GM18499 (cell line): ENCODE data around the gene PLD6.
"Not testable (repeated sequence)": the region's sequence is repeated elsewhere in the genome, so short reads cannot be mapped to it uniquely, and the experiment has no call there.

Experiments
- ATAC-seq: cut with Tn5 transposase; IDR thresholded peaks from one replicate; pipeline ENCODE4 v1.9.1; 2021; ENCODE audit warnings: moderate number of reproducible peaks; ENCODE audit not compliant: insufficient read depth, unreplicated experiment

Gene PLD6

DNA sequence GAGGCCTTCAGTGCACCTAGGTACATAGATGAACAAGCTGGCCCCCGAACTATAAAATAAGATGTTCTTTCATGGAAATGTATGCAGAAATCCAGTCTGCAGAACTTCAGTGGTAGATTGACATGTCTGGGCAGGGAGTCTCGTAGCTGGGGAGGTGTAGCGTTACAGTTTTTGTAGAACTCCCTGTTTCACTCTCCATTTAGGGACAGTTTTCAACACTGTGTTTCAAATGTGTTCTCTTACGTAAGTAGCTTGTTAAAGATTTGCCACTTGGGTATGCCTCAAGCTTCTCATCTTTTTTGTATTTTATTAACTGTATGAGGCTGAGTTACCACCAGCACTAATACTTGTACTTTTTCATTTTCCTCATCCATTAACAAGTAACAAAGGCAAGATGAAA is 46.6 kb downstream of the PLD6 start:
- ATAC-seq = no peak

DNA sequence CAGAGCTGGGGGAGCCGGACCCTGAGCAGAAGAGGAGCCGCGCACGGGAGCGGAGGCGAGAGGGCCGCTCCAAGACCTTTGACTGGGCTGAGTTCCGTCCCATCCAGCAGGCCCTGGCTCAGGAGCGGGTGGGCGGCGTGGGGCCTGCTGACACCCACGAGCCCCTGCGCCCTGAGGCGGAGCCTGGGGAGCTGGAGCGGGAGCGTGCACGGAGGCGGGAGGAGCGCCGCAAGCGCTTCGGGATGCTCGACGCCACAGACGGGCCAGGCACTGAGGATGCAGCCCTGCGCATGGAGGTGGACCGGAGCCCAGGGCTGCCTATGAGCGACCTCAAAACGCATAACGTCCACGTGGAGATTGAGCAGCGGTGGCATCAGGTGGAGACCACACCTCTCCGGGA is 47.6 kb downstream of the PLD6 start:
- ATAC-seq = not testable (repeated sequence)

DNA sequence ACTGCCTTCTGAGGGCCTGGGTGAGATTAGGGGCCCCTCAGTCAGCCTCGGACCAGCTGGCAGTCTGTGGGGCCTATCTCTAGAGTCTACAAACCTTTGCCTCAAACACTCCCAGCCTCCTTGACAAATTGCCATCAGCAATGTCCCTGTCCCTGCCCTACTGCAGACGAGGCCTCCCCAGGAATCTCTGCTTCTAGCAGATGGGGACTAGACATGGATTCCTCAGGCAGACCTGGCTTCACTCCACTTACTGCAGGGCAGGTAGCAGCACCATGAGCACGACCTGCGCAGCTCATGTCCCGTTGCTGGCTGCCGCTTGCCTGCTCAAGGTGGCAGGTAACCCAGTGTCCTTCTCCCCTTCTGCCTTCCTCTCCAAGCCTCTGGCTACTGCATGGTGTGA is 49.1 kb downstream of the PLD6 start:
- ATAC-seq = no peak

DNA sequence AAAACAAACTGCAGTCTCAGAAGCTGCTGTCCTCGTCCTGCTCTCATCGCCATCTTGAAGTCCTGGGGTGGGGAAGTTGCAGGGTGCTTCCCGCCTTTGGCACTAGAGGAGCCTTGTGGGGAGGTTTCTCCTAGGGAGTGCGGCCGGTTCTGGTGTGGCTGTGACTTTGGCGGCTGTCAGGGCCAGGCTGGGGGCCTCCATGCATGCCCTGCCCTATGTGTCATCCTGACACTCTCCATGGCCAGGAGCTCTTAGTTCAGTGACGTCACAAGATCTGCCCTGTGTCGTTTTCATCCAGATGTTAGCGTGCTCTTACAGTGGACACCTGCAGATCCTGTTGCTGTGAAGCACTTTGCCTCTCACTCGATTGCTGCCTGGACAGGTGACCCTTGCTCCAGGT is 49.6 kb downstream of the PLD6 start:
- no peak for ATAC-seq

DNA sequence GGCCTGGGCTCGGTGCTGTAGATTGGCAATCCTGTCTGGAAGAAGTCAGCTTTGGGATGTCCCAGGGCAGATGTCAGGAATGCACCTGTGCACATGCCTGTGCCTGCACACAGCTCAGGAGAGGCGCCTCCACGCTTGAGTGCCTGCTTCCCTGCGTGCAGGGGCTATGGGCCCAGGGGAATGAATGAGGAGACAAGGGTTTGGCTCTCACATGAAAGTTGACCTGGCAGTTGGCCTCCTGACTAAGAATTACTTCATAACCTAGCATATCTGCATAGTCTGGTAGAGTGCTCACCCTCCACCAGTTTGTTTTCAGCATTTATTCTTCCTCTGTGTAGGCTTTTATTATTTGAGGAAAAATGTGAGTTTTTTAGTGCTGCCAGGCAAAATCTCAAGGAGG is 50.0 kb downstream of the PLD6 start:
- no peak for ATAC-seq

DNA sequence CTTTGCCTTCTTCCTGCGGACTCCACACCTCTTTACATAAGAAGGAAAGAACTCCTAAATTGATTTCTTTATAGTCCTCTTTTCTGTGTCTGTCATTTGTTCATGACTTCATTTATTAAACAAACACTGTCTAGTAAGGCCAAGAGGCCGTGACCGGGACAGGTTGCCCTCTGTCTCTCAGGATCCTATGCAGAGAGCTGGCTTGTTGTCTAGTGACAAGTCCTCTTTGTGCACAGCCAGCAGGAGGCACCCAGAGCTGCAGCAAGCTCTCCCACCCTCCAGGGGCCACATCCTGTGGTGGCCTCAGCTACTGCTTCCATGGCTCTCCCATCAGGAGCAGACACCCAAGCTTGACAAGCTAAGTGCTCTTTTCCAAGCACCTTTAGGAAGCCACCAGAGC is 50.6 kb downstream of the PLD6 start:
- no peak for ATAC-seq

DNA sequence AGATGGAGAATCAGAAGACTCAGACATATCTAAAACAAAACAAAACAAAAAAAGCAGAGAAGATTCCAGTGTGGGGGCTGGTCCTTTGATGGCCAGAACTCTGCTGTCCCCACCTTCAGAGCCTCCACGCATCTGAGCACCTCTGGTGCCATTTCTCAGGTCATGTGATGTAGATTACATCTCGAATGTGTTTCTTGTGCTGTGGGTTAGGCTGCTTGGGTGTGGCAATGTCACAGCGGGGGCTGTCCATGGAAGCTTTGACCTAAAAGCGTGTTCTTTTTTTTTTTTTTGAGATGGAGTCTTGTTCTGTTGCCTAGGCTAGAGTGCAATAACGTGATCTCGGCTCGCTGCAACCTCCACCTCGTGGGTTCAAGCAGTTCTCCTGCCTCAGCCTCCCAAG is 51.2 kb downstream of the PLD6 start:
- ATAC-seq = no peak

DNA sequence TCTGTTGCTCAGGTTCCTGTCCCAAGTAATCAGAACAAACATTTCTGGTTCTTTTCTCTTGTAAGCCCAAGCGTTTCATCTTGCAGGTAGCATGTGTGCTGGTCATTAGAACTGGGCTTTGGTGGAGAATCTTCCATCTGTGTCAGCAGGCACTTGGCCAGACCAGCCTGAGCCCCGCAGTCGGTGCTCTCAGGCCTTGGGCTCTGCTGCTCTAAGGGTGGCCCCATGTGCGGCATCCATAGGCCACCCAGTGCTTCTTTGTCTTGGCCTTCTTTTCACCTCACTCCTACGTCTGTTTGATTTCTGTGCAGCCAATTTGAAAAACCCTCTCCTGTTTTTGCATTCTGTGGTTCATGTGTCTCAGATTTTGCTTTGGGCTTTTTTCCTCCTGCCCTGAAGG is 51.6 kb downstream of the PLD6 start:
- no peak for ATAC-seq

DNA sequence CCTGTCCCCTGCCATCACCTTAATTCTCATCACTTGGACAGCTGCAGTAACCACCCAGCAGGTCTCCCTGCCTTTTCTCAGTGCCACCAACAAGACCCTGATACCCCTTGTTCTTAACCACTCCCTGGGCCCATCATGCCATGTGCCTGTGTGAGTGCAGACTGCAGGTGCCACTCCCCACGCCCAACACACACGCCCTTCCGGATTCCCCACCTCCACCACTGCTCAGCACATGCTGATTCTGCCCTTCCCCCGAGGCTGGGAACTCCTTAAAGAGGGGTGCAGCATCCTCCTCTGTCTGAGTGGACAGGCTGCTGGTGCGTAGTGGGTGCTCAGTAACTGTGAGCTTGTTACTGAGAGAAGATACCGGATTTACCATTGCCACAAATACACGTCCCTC is 52.4 kb downstream of the PLD6 start:
- ATAC-seq = no peak

DNA sequence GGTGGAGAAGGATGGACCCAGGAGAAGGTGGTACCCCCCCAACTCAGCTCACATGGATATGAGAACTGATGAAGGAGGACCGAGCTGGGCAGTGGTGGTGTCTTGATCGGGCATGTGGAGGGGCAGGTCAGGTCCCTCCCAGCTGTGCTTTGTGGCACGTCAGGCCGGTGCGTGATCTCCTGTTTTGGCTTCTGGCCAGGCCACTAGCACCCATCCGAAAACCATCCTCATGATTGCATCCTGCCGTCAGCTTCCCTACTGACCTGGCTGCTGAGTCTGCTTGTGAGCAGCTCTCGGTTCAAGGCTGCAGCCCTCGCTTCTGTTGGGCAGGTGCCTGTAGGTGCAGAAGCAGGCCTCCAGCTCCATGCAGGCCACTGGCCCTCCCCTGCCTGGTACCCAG is 53.1 kb downstream of the PLD6 start:
- no peak for ATAC-seq

DNA sequence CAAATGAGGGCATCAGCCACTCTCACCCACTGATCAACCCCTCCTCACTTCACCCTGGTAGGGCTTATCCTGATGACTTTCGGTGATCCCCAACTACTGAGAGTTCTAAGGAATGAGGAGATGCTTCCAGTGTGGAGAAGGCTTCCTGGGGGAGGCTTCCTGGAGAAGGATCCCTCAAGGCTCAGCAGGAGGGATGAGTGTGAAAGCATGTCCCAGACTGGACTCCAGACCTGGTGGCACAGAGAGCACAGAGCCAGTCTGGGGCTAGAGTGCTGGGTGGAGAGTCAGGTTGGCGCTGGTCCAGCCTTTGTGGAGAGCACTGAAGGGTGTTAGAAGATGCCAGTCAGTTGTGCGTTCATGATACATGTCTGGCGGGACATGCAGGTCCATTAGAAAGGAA is 53.7 kb downstream of the PLD6 start:
- no peak for ATAC-seq

DNA sequence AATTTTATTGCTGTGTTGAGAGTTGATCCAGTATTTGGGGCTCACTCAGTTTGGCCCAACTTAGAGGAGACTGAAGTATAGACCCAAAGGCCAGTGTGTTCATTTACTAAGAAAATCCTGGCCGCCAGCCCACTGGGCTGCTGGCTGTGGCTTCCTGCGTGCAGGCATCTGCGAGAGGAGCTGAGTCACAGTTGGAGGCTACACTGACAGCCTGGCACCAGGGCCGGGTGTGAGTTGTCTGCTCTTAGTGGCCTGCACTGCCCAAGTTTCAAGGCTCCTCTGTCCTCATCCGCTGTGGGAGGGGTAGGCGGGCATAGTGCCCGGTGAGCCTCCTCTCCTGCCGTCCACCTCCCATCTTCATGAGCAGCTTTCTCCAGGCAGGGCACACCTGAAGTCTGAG is 54.2 kb downstream of the PLD6 start:
- no peak for ATAC-seq

DNA sequence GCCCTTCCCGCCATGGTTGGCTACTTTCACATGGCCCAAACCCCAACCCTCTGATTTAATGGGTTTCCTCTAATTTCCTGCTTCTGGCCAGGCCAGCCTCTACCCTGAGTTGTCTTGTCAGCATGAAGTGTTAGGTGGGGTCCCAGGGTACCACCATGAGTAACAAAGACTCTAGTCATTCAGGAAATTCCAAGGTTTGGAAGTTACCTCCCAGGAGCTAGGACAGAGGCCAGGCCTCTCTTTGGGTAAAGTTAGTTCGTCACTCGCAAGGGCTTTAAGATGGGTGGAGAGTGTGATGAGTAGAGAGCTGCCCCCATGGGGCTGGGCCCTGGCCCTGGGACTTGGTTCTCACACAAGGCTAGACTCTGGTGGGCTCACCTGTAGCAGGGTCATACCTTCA is 54.6 kb downstream of the PLD6 start:
- ATAC-seq = no peak

DNA sequence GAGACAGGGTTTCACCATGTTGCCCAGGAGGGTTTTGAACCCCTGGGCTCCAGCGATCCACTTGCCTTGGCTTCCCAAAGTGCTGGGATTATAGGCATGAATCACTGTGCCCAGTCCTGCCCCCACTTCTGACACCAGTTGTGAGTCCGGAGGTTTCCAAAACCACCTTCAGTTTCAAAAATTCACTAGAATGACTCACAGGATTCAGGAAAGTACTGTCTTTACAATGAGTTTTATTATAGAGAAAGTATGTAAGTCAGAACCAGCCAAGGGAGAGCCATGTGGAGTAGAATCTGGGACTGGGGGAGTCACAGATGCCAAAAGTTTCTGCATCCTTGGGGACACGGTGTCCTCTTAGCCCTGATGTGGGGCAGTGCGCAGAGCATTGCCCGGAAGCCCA is 55.1 kb downstream of the PLD6 start:
- ATAC-seq = no peak
